ENCODE results near the gene KMT2C.

KMT2C gene

DNA sequence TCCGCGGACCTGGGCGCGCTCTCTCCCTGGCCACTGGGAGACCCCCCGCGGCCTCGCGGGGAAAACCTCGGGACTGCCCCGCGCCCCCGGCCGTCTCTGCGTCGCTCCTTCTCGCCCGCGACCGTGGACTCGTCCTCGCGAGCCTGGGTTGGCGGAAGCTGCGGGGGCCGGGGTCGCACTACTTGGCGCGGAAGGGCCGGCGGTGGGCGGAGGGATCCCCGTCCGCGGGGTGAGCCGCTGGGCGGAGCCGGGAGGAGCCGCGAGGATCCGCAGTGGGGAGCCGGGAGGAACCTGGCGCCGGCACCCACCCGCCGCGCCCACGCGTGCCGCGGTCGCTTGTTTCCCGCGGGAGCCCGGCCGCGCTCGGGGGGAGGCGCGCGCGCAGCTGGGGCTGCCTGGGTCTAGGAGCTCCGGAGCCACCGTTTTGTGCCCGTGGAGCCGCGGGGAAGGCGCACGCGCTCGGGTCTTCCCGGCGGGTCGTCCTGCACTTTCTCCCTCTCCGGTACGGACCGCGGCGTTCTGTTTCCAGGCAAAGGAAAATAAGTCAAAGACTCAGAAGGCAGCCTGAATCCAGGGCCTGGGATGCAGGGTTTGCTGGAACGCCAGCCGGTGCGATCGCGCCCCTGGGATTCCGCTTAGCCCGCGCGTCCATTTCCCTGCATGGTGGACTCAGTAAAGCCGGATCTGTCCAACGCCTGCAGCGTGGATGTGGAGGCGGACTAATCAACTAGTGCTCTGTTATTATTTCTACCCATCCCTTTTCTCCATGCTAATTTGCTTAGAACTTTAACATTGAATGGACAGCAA lies 28.7 kb upstream of the KMT2C start (continued):
- TF ChIP-seq, protein P1, sequence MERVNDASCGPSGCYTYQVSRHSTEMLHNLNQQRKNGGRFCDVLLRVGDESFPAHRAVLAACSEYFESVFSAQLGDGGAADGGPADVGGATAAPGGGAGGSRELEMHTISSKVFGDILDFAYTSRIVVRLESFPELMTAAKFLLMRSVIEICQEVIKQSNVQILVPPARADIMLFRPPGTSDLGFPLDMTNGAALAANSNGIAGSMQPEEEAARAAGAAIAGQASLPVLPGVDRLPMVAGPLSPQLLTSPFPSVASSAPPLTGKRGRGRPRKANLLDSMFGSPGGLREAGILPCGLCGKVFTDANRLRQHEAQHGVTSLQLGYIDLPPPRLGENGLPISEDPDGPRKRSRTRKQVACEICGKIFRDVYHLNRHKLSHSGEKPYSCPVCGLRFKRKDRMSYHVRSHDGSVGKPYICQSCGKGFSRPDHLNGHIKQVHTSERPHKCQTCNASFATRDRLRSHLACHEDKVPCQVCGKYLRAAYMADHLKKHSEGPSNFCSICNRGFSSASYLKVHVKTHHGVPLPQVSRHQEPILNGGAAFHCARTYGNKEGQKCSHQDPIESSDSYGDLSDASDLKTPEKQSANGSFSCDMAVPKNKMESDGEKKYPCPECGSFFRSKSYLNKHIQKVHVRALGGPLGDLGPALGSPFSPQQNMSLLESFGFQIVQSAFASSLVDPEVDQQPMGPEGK (tag by site-specific recombination; IDR thresholded peaks at IDR 0.05), result no peak
- TF ChIP-seq MYNN (tag by site-specific recombination; IDR thresholded peaks at IDR 0.05; ENCODE audit: borderline replicate concordance) (0 out of 2 replicates have a peak, but pooled peaks have one; percentile 28), ZNF610 (tag by site-specific recombination; IDR thresholded peaks at IDR 0.05; ENCODE audit: borderline replicate concordance) (no peak; the same call in 1 of the 2 replicates), BCL11B (tag by site-specific recombination; IDR thresholded peaks at IDR 0.05; ENCODE audit: low read depth) (peak; percentile 89), ZFP3 (tag by site-specific recombination; IDR thresholded peaks at IDR 0.05; ENCODE audit: low read depth) (no peak), ZNF302 (tag by site-specific recombination; IDR thresholded peaks at IDR 0.05; ENCODE audit: low read depth) (no peak), ZNF10 (tag by site-specific recombination; IDR thresholded peaks at IDR 0.05) (peak; percentile 11; the same call in 1 of the 2 replicates), KLF16 (tag by site-specific recombination; IDR thresholded peaks at IDR 0.05) (no peak; the same call in 1 of the 2 replicates), TCF7L2 (IDR thresholded peaks at IDR 0.05; ENCODE audit: borderline replicate concordance, low read depth, low read length) (no peak), ZNF510 (tag by site-specific recombination; IDR thresholded peaks at IDR 0.05; ENCODE audit: insufficient replicate concordance) (no peak), YY1 (tag by site-specific recombination; IDR thresholded peaks at IDR 0.05) (0 out of 2 replicates have a peak, but pooled peaks have one; percentile 65), ZNF837 (tag by site-specific recombination; IDR thresholded peaks at IDR 0.05) (no peak), OVOL3 (tag by site-specific recombination; IDR thresholded peaks at IDR 0.05) (no peak), ZNF621 (tag by site-specific recombination; IDR thresholded peaks at IDR 0.05) (no peak)
- TF ChIP-seq, protein P2, sequence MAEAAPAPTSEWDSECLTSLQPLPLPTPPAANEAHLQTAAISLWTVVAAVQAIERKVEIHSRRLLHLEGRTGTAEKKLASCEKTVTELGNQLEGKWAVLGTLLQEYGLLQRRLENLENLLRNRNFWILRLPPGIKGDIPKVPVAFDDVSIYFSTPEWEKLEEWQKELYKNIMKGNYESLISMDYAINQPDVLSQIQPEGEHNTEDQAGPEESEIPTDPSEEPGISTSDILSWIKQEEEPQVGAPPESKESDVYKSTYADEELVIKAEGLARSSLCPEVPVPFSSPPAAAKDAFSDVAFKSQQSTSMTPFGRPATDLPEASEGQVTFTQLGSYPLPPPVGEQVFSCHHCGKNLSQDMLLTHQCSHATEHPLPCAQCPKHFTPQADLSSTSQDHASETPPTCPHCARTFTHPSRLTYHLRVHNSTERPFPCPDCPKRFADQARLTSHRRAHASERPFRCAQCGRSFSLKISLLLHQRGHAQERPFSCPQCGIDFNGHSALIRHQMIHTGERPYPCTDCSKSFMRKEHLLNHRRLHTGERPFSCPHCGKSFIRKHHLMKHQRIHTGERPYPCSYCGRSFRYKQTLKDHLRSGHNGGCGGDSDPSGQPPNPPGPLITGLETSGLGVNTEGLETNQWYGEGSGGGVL (tag by site-specific recombination; IDR thresholded peaks at IDR 0.05), result peak; percentile 60
- TF ChIP-seq, protein P3, sequence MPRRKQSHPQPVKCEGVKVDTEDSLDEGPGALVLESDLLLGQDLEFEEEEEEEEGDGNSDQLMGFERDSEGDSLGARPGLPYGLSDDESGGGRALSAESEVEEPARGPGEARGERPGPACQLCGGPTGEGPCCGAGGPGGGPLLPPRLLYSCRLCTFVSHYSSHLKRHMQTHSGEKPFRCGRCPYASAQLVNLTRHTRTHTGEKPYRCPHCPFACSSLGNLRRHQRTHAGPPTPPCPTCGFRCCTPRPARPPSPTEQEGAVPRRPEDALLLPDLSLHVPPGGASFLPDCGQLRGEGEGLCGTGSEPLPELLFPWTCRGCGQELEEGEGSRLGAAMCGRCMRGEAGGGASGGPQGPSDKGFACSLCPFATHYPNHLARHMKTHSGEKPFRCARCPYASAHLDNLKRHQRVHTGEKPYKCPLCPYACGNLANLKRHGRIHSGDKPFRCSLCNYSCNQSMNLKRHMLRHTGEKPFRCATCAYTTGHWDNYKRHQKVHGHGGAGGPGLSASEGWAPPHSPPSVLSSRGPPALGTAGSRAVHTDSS (tag by site-specific recombination; IDR thresholded peaks at IDR 0.05), result peak; percentile 71; the same call in 1 of the 2 replicates
- TF ChIP-seq, protein P4, sequence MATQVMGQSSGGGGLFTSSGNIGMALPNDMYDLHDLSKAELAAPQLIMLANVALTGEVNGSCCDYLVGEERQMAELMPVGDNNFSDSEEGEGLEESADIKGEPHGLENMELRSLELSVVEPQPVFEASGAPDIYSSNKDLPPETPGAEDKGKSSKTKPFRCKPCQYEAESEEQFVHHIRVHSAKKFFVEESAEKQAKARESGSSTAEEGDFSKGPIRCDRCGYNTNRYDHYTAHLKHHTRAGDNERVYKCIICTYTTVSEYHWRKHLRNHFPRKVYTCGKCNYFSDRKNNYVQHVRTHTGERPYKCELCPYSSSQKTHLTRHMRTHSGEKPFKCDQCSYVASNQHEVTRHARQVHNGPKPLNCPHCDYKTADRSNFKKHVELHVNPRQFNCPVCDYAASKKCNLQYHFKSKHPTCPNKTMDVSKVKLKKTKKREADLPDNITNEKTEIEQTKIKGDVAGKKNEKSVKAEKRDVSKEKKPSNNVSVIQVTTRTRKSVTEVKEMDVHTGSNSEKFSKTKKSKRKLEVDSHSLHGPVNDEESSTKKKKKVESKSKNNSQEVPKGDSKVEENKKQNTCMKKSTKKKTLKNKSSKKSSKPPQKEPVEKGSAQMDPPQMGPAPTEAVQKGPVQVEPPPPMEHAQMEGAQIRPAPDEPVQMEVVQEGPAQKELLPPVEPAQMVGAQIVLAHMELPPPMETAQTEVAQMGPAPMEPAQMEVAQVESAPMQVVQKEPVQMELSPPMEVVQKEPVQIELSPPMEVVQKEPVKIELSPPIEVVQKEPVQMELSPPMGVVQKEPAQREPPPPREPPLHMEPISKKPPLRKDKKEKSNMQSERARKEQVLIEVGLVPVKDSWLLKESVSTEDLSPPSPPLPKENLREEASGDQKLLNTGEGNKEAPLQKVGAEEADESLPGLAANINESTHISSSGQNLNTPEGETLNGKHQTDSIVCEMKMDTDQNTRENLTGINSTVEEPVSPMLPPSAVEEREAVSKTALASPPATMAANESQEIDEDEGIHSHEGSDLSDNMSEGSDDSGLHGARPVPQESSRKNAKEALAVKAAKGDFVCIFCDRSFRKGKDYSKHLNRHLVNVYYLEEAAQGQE (tag by site-specific recombination; IDR thresholded peaks at IDR 0.05), result peak; percentile 86
- TF ChIP-seq, protein P5, sequence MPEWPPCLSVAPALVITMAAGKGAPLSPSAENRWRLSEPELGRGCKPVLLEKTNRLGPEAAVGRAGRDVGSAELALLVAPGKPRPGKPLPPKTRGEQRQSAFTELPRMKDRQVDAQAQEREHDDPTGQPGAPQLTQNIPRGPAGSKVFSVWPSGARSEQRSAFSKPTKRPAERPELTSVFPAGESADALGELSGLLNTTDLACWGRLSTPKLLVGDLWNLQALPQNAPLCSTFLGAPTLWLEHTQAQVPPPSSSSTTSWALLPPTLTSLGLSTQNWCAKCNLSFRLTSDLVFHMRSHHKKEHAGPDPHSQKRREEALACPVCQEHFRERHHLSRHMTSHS (tag by site-specific recombination; IDR thresholded peaks at IDR 0.05), result no peak
- TF ChIP-seq, protein P6, sequence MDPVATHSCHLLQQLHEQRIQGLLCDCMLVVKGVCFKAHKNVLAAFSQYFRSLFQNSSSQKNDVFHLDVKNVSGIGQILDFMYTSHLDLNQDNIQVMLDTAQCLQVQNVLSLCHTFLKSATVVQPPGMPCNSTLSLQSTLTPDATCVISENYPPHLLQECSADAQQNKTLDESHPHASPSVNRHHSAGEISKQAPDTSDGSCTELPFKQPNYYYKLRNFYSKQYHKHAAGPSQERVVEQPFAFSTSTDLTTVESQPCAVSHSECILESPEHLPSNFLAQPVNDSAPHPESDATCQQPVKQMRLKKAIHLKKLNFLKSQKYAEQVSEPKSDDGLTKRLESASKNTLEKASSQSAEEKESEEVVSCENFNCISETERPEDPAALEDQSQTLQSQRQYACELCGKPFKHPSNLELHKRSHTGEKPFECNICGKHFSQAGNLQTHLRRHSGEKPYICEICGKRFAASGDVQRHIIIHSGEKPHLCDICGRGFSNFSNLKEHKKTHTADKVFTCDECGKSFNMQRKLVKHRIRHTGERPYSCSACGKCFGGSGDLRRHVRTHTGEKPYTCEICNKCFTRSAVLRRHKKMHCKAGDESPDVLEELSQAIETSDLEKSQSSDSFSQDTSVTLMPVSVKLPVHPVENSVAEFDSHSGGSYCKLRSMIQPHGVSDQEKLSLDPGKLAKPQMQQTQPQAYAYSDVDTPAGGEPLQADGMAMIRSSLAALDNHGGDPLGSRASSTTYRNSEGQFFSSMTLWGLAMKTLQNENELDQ (tag by site-specific recombination; IDR thresholded peaks at IDR 0.05; ENCODE audit: low read depth), result no peak
